K562 (cell line): Measurements from ENCODE around the gene ANKRD12. TPM values are rescaled to one million over a fixed set of nuclear protein-coding genes. Genes with fewer than 3 reads are reported as not detected.

Source experiments
- CHD1 ChIP-seq: fragments of 200-600 bp; sonication (generic); IDR thresholded peaks from one replicate; pipeline ENCODE4 v1.6.1; 2012; ENCODE audit warnings: mild to moderate bottlenecking, moderate library complexity, low read length, inconsistent platforms
- DPF2 ChIP-seq: fragments of 450-650 bp; IDR thresholded peaks from 2 replicates; pipeline ENCODE4 v1.6.1; 2016
- FOXJ3 ChIP-seq: sonication (generic); formaldehyde crosslinking; IDR thresholded peaks from 2 replicates; pipeline ENCODE4 v1.4.0; 2020; ENCODE audit warnings: mild to moderate bottlenecking, missing genetic modification reagents
- polyA plus RNA-seq, 8 experiments: library from polyadenylated mRNA; depleted of rRNA in 4 of 8; stranded (reverse) in 5 of 8; unstranded in 3 of 8; fragments of >200 nt; fragmentation: Nextera tagmentation in 2 of 8; fragmentation: Illumina TruSeq in 1 of 8; extraction: Ambion mirVana in 2 of 8; extraction: Trizol in 1 of 8; gene quantifications; 2 replicates each; pipeline versions ENCODE4 v1.2.1 to v1.2.3, GENCODE V29; 2011 to 2014; ENCODE audit warnings: inconsistent platforms in 1 of 8, missing spikeins in 1 of 8
- total RNA-seq, 7 experiments: library from RNA; depleted of rRNA in 6 of 7; stranded (reverse); fragments of >200 nt in 6 of 7; fragmentation: Illumina TruSeq in 2 of 7; extraction: Trizol in 2 of 7; gene quantifications; 2 replicates each; pipeline versions ENCODE4 v1.2.1 to v1.2.3, GENCODE V29; 2011 to 2021; ENCODE audit warnings: low replicate concordance in 1 of 7
- TF ChIP-seq, protein P1 (sequence below), 2 experiments: fragments of 450-650 bp; formaldehyde crosslinking in 1 of 2; IDR thresholded peaks; 2 replicates each; pipeline versions ENCODE4 v1.4.0 to v1.6.1; 2014 to 2020; ENCODE audit warnings: mild to moderate bottlenecking in 2 of 2, borderline replicate concordance in 1 of 2, low read depth in 1 of 2
- TF ChIP-seq, protein P2 (sequence below): sonication (generic); IDR thresholded peaks from 2 replicates; pipeline ENCODE4 v1.6.1; 2016
- TF ChIP-seq, protein P3 (sequence below): sonication (generic); formaldehyde crosslinking; IDR thresholded peaks from 2 replicates; pipeline ENCODE4 v1.8.1; 2023; ENCODE audit warnings: missing genetic modification reagents, mild to moderate bottlenecking, borderline replicate concordance

ANKRD12 gene
- total and polyA plus RNA-seq, 9 of the 15 experiments (the other 6 are each of a cell fraction or from before 2014, with no cell fraction given) = 6.6 to 28.2 (median 16.0) TPM

GRCh38 chr18:9328776-9329175, 192.2 kb downstream of the ANKRD12 start (continued):
- TF ChIP-seq, protein P1, sequence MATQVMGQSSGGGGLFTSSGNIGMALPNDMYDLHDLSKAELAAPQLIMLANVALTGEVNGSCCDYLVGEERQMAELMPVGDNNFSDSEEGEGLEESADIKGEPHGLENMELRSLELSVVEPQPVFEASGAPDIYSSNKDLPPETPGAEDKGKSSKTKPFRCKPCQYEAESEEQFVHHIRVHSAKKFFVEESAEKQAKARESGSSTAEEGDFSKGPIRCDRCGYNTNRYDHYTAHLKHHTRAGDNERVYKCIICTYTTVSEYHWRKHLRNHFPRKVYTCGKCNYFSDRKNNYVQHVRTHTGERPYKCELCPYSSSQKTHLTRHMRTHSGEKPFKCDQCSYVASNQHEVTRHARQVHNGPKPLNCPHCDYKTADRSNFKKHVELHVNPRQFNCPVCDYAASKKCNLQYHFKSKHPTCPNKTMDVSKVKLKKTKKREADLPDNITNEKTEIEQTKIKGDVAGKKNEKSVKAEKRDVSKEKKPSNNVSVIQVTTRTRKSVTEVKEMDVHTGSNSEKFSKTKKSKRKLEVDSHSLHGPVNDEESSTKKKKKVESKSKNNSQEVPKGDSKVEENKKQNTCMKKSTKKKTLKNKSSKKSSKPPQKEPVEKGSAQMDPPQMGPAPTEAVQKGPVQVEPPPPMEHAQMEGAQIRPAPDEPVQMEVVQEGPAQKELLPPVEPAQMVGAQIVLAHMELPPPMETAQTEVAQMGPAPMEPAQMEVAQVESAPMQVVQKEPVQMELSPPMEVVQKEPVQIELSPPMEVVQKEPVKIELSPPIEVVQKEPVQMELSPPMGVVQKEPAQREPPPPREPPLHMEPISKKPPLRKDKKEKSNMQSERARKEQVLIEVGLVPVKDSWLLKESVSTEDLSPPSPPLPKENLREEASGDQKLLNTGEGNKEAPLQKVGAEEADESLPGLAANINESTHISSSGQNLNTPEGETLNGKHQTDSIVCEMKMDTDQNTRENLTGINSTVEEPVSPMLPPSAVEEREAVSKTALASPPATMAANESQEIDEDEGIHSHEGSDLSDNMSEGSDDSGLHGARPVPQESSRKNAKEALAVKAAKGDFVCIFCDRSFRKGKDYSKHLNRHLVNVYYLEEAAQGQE (IDR thresholded peaks at IDR 0.05; ENCODE audit: borderline replicate concordance) = no peak
- TF ChIP-seq, protein P1 (CRISPR knock-in tag; IDR thresholded peaks at IDR 0.05; ENCODE audit: low read depth) = no peak
- TF ChIP-seq FOXJ3 (CRISPR knock-in tag) = no peak
- TF ChIP-seq, protein P2, sequence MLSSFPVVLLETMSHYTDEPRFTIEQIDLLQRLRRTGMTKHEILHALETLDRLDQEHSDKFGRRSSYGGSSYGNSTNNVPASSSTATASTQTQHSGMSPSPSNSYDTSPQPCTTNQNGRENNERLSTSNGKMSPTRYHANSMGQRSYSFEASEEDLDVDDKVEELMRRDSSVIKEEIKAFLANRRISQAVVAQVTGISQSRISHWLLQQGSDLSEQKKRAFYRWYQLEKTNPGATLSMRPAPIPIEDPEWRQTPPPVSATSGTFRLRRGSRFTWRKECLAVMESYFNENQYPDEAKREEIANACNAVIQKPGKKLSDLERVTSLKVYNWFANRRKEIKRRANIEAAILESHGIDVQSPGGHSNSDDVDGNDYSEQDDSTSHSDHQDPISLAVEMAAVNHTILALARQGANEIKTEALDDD = no peak
- TF ChIP-seq, protein P3, sequence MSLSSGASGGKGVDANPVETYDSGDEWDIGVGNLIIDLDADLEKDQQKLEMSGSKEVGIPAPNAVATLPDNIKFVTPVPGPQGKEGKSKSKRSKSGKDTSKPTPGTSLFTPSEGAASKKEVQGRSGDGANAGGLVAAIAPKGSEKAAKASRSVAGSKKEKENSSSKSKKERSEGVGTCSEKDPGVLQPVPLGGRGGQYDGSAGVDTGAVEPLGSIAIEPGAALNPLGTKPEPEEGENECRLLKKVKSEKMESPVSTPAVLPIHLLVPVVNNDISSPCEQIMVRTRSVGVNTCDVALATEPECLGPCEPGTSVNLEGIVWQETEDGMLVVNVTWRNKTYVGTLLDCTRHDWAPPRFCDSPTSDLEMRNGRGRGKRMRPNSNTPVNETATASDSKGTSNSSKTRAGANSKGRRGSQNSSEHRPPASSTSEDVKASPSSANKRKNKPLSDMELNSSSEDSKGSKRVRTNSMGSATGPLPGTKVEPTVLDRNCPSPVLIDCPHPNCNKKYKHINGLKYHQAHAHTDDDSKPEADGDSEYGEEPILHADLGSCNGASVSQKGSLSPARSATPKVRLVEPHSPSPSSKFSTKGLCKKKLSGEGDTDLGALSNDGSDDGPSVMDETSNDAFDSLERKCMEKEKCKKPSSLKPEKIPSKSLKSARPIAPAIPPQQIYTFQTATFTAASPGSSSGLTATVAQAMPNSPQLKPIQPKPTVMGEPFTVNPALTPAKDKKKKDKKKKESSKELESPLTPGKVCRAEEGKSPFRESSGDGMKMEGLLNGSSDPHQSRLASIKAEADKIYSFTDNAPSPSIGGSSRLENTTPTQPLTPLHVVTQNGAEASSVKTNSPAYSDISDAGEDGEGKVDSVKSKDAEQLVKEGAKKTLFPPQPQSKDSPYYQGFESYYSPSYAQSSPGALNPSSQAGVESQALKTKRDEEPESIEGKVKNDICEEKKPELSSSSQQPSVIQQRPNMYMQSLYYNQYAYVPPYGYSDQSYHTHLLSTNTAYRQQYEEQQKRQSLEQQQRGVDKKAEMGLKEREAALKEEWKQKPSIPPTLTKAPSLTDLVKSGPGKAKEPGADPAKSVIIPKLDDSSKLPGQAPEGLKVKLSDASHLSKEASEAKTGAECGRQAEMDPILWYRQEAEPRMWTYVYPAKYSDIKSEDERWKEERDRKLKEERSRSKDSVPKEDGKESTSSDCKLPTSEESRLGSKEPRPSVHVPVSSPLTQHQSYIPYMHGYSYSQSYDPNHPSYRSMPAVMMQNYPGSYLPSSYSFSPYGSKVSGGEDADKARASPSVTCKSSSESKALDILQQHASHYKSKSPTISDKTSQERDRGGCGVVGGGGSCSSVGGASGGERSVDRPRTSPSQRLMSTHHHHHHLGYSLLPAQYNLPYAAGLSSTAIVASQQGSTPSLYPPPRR (CRISPR knock-in tag) = no peak
- no peak for TF ChIP-seq CHD1
- TF ChIP-seq DPF2 = no peak
- TF ChIP-seq, all 486 proteins: peak for 0
